ENCODE measurements around the gene ST6GALNAC3. TPM values are rescaled to one million over a fixed set of nuclear protein-coding genes. Genes with fewer than 3 reads are reported as not detected.

Gene ST6GALNAC3
- 0.11 and 0.13 TPM in 2 replicates for total RNA-seq

DNA sequence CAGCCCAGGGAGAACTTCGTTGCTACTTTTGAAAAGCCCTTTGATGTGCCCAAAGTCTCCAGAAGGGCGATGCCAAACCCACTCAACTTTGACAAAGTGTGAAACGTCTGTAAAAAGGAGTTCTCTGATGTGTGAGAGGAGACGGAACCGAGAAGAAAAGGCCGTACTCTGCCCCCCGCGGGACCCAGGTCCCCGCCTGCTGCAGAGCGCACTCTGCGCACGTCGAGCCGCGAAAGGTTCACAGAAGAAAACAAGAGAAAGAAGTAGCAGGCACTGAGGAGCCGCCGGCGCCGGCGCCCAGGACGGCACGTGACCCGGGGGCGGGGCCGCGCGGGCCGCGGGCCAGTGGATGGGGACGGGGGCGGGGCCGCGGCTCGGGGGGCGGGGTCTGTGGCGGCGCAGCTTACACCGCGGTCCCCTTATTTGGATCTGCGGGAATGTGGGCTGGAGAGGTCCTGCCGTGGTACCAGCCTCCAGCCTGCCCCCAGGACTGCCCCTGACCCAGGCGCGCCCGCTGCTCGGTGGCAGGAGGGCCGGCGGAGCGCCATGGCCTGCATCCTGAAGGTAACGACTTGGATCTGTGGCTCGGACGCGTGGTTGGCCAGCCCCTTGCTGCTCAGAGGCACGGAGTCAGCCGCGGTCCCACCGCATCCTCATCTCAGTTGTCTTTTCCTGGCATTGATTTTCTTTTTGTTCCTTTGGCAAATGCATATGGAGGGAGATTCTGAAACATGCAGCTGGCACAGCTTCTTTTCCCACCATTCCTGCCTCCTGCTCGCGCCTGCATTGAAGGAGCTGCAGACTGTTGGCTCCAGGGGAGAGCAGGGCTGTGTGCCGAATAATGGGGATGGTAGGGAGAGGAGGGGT lies at the start of gene ST6GALNAC3:
Gene ST6GALNAC3, plus strand, starts transcription at position 426 of the 867 bp plus-strand sequence.

Other genes starting within 250 kb of the ST6GALNAC3 start
- not detected in 2 replicates for gene ASB17, start 142.3 kb upstream of the ST6GALNAC3 start, total RNA-seq

All from articular chondrocyte of knee joint (primary cell).